NCI-H187 (cell line): ENCODE data around the gene PSTPIP1.
"Not testable (repeated sequence)": the region's sequence is repeated elsewhere in the genome, so short reads cannot be mapped to it uniquely, and the experiment has no call there.

ENCODE experiments used
- DNase-seq, 2 experiments: peaks; one replicate each; lab custom pipeline; 2025; lab: John Stamatoyannopoulos, UW

The PSTPIP1 gene

GRCh38 chr15:76994971-76995945 lies at the start of gene PSTPIP1:
TSS of gene PSTPIP1 (plus strand) at chr15:76995126. CDS start at chr15:76995574, 448 bp downstream.
- DNase-seq, result no peak

- DNase-seq, result no peak
Observed at GRCh38 chr15:76945494-76946093, 49.3 kb upstream of the PSTPIP1 start.

GRCh38 chr15:76947454-76947853 lies 47.5 kb upstream of the PSTPIP1 start:
- no peak for DNase-seq

GRCh38 chr15:76951220-76951619 lies 43.7 kb upstream of the PSTPIP1 start:
- DNase-seq, result no peak

- DNase-seq, result no peak
Observed at GRCh38 chr15:76953913-76954312, 41.0 kb upstream of the PSTPIP1 start.

- no peak for DNase-seq
Observed at GRCh38 chr15:76954744-76955143, 40.2 kb upstream of the PSTPIP1 start.

- DNase-seq, result no peak
Observed at GRCh38 chr15:76961268-76962011, 33.5 kb upstream of the PSTPIP1 start.

- no peak for DNase-seq
Observed at GRCh38 chr15:76962337-76963013, 32.5 kb upstream of the PSTPIP1 start.

- DNase-seq, result no peak
Observed at GRCh38 chr15:76963596-76963995, 31.3 kb upstream of the PSTPIP1 start.

- DNase-seq, result no peak
Observed at GRCh38 chr15:76964157-76964556, 30.8 kb upstream of the PSTPIP1 start.

- DNase-seq, result not testable (repeated sequence)
Observed at GRCh38 chr15:76966051-76966450, 28.9 kb upstream of the PSTPIP1 start.

GRCh38 chr15:76967067-76967466 lies 27.9 kb upstream of the PSTPIP1 start:
- no peak for DNase-seq

GRCh38 chr15:76968306-76968705 lies 26.6 kb upstream of the PSTPIP1 start:
- no peak for DNase-seq

- no peak for DNase-seq
Observed at GRCh38 chr15:76972389-76973361, 22.3 kb upstream of the PSTPIP1 start.

GRCh38 chr15:76973362-76973743 lies 21.6 kb upstream of the PSTPIP1 start:
- DNase-seq, result no peak

GRCh38 chr15:76973906-76974305 lies 21.0 kb upstream of the PSTPIP1 start:
- no peak for DNase-seq

GRCh38 chr15:76974456-76975036 lies 20.4 kb upstream of the PSTPIP1 start:
- DNase-seq, result no peak

GRCh38 chr15:76976141-76976540 lies 18.8 kb upstream of the PSTPIP1 start:
- no peak for DNase-seq

- no peak for DNase-seq
Observed at GRCh38 chr15:76976572-76977270, 18.2 kb upstream of the PSTPIP1 start.
